Activated B cell treated with CpG ODN at 0.5 μM for 24 hours (primary cell): ENCODE measurements around the gene SSBP2. TPM values are rescaled to one million over a fixed set of nuclear protein-coding genes. Genes with fewer than 3 reads are reported as not detected.

Experiments used
- ATAC-seq: fragments of 200-7000 bp; cut with Tn5 transposase; one replicate; pipeline ENCODE4 v1.10.0; 2021; ENCODE audit warnings: low read depth, mild to moderate bottlenecking, moderate library complexity
- CTCF ChIA-PET: fragments of 350-600 bp; sonication (Branson Sonifier 250); formaldehyde crosslinking; loops from one replicate; lab custom pipeline; 2021; ENCODE audit warnings: antibody characterized with exemption; lab: Charles Lee
- POLR2A ChIA-PET: fragments of 350-600 bp; sonication (Branson Sonifier 250); formaldehyde crosslinking; loops from one replicate; lab custom pipeline; 2021; ENCODE audit warnings: antibody characterized with exemption; lab: Charles Lee
- DNase-seq: peaks from one replicate; pipeline ENCODE4 v3.0.0; 2022
- H3K27ac Mint-ChIP-seq: one replicate; pipeline ENCODE4 v1.8.0; 2020; ENCODE audit warnings: mixed read lengths
- H3K27me3 Mint-ChIP-seq: one replicate; pipeline ENCODE4 v1.8.0; 2021; ENCODE audit warnings: mixed read lengths
- H3K36me3 Mint-ChIP-seq: one replicate; pipeline ENCODE4 v1.8.0; 2021; ENCODE audit warnings: low read depth, mixed read lengths
- H3K4me1 Mint-ChIP-seq: one replicate; pipeline ENCODE4 v1.8.0; 2021; ENCODE audit warnings: mixed read lengths
- H3K4me3 Mint-ChIP-seq: one replicate; pipeline ENCODE4 v1.8.0; 2020; ENCODE audit warnings: mild to moderate bottlenecking, mixed read lengths
- H3K9me3 Mint-ChIP-seq: one replicate; pipeline ENCODE4 v1.8.0; 2020; ENCODE audit warnings: mixed read lengths
- intact Hi-C: fragments of 100-400 bp; cut with micrococcal nuclease; formaldehyde crosslinking; loops from one replicate; pipeline ENCODE4 v1.15.1; 2024
- total RNA-seq: library from RNA; stranded (reverse); gene quantifications from 2 replicates; pipeline ENCODE4 v1.2.3, GENCODE V29; 2022
- TF ChIP-seq, protein P1 (sequence below): fragments of 200-600 bp; IDR thresholded peaks from one replicate; pipeline ENCODE4 v1.8.0; 2022; ENCODE audit warnings: antibody characterized with exemption, mild to moderate bottlenecking

SSBP2 gene
- total RNA-seq, 1 donor from 2014 or later, result 26.2 TPM

DNA sequence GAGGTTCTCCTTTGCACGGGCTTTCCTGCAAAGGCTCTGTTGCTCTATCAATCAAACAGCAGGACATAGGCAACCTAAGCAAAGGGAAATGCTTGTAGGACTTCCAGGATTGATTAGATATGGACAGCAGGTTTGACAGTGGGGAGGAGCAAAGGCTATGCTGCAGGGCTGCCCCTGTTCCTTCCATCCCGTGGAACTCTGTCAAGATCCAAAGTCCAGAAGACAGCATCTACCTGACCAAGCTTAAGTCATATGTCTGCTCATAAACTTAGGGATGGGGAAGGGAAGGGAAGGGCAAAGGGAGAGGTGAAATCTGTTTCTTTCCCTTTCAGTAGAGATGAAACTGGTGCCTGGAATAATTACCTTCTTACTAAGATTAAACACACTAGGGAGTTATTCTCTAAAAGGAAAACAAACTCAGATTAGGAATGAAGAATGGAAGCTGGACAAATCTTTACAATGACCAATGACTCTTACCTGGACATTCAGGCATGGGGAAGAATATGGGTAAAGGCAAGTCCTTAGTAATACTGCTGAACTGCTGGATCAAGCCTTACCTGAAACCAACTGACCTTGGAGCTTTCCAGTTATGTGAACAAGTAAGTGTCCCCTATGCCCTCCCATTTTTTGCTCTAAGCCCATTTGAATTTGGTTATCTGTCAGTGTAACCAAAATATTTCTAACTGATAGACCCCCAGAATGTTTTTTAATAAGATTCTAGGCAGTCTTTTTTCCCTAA, 348.5 kb downstream of the SSBP2 start:
- DNase-seq (no peak), ATAC-seq (no peak)
- intact Hi-C loops, result no loop called here
- Mint-ChIP-seq H3K27me3 (peaks cover 6% of the 10 kb centered on the region), H3K36me3 (no peaks in the 10 kb centered on the region), H3K4me1 (peaks cover 9% of the 10 kb centered on the region), H3K27ac (no peak overlapping the region), H3K4me3 (no peak overlapping the region), H3K9me3 (peaks cover 2% of the 10 kb centered on the region)
- ChIA-PET POLR2A (no interaction called here), CTCF (no interaction called here)
- TF ChIP-seq, protein P1, sequence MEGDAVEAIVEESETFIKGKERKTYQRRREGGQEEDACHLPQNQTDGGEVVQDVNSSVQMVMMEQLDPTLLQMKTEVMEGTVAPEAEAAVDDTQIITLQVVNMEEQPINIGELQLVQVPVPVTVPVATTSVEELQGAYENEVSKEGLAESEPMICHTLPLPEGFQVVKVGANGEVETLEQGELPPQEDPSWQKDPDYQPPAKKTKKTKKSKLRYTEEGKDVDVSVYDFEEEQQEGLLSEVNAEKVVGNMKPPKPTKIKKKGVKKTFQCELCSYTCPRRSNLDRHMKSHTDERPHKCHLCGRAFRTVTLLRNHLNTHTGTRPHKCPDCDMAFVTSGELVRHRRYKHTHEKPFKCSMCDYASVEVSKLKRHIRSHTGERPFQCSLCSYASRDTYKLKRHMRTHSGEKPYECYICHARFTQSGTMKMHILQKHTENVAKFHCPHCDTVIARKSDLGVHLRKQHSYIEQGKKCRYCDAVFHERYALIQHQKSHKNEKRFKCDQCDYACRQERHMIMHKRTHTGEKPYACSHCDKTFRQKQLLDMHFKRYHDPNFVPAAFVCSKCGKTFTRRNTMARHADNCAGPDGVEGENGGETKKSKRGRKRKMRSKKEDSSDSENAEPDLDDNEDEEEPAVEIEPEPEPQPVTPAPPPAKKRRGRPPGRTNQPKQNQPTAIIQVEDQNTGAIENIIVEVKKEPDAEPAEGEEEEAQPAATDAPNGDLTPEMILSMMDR, result no peak

DNA sequence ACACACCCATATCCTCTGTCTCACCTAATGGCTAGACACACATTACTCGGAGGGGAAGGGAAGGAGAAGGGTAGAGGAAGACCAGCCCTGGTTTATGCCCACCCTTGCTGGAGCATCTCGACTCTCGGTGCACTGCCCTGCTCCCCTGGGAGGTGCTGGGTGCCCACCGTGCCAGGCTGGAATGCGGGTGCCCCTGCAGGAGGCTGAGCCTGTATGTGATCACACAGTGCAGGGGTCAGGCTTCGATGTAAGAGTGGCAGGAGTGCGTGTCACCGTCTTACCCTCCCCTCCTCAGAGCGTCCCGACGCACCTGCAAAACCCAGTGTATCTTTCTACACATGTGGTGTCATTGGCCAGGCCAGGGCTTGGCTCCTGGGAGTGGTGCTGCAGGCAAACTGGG, 349.6 kb downstream of the SSBP2 start:
- Mint-ChIP-seq H3K27me3 (peaks cover 11% of the 10 kb centered on the region), H3K9me3 (peaks cover 2% of the 10 kb centered on the region), H3K36me3 (no peaks in the 10 kb centered on the region), H3K4me3 (no peak overlapping the region), H3K4me1 (peaks cover 9% of the 10 kb centered on the region), H3K27ac (no peak overlapping the region)
- POLR2A ChIA-PET, result no interaction called here
- no peak for ATAC-seq
- CTCF ChIA-PET, result no interaction called here
- TF ChIP-seq, protein P1, result no peak
- no peak for DNase-seq
- intact Hi-C loops, result no loop called here

DNA sequence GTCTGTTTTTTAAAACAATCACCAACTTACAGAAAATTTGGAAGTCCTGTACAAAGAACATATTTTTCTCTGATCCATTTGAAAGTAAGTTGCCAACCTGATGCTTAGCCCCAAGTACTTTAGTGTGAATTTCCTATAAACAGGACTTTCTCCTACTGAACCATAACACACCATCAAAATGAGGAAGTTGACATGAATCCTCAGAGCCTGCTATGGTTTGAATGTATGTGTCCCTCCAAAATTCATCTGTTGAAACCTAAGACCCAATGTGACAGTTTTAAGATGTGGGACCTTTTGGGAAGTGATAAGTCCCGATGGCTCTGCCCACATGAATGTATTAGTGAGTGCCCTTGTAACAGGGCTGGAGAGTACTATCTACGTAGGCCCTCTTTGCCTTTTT, 350.5 kb downstream of the SSBP2 start:
- H3K27me3 Mint-ChIP-seq, result peaks cover 16% of the 10 kb centered on the region
- no peaks in the 10 kb centered on the region for H3K36me3 Mint-ChIP-seq
- TF ChIP-seq, protein P1, result no peak
- DNase-seq (no peak), ATAC-seq (no peak)
- peaks cover 2% of the 10 kb centered on the region for H3K9me3 Mint-ChIP-seq
- H3K27ac Mint-ChIP-seq, result no peak overlapping the region
- H3K4me3 Mint-ChIP-seq, result no peak overlapping the region
- CTCF ChIA-PET, result no interaction called here
- intact Hi-C loops, result no loop called here
- POLR2A ChIA-PET, result no interaction called here
- H3K4me1 Mint-ChIP-seq, result peaks cover 9% of the 10 kb centered on the region

DNA sequence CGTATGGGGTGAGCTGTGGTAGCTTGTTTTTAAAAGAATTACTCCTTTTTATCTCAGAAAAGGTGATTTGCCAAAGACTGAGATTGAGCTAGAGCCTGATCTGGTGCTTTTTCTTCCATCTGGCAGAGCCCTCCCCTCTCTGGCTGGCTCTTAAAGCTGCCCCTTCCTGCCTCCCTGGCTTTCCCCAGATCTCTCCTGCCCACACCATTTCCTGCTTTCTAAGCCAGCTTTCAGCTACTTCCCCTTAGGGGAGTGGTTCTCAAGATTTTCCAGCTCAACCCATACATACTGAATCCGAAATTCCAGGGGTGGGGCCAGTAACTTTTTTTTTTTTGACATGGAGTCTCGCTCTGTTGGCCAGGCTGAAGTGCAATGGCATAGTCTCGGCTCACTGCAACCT, 352.2 kb downstream of the SSBP2 start:
- ATAC-seq (no peak), DNase-seq (no peak)
- peaks cover 21% of the 10 kb centered on the region for H3K27me3 Mint-ChIP-seq
- CTCF ChIA-PET, result no interaction called here
- intact Hi-C loops, result no loop called here
- H3K9me3 Mint-ChIP-seq, result peaks cover 5% of the 10 kb centered on the region
- POLR2A ChIA-PET, result no interaction called here
- no peak overlapping the region for H3K4me3 Mint-ChIP-seq
- H3K27ac Mint-ChIP-seq, result no peak overlapping the region
- TF ChIP-seq, protein P1, result no peak
- H3K36me3 Mint-ChIP-seq, result no peaks in the 10 kb centered on the region
- peaks cover 13% of the 10 kb centered on the region for H3K4me1 Mint-ChIP-seq

DNA sequence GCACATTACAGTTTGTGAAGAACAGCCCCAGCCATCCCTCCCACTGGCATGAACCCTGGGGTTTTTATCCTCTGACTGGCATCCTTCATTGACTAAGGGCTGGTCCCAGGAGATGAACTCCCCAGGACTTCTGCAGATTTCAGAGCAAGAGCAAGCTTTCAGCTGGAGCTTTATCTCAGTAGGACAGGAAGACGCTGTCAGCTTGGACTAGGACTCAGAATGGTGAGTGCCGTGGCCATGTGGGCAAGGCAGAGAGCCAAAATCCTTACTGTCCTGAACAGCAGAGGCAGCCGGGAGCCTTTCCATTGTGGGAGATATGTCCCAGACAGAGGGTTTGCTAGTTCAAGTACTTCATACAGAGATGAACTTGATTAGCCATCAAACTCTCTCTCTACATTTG, 353.7 kb downstream of the SSBP2 start:
- H3K9me3 Mint-ChIP-seq, result peaks cover 4% of the 10 kb centered on the region
- peaks cover 30% of the 10 kb centered on the region for H3K27me3 Mint-ChIP-seq
- no peak overlapping the region for H3K27ac Mint-ChIP-seq
- H3K4me3 Mint-ChIP-seq, result no peak overlapping the region
- peaks cover 18% of the 10 kb centered on the region for H3K4me1 Mint-ChIP-seq
- no peaks in the 10 kb centered on the region for H3K36me3 Mint-ChIP-seq
- intact Hi-C loops, result no loop called here
- TF ChIP-seq, protein P1, result no peak
- ATAC-seq (no peak), DNase-seq (no peak)
- ChIA-PET POLR2A (interaction anchor here (0.7 kb wide), 1 partner anchor 236 kb away, joined by 3 read pairs; no protein-coding TSS in a partner anchor), CTCF (no interaction called here)
